ENCODE data around the gene NRCAM. TPM values are rescaled to one million over a fixed set of nuclear protein-coding genes. Genes with fewer than 3 reads are reported as not detected.

Gene NRCAM
- total and polyA plus RNA-seq, 2 donors (not counting 1 experiment from before 2014, with no cell fraction given) = 0.75 to 4.6 TPM

DNA sequence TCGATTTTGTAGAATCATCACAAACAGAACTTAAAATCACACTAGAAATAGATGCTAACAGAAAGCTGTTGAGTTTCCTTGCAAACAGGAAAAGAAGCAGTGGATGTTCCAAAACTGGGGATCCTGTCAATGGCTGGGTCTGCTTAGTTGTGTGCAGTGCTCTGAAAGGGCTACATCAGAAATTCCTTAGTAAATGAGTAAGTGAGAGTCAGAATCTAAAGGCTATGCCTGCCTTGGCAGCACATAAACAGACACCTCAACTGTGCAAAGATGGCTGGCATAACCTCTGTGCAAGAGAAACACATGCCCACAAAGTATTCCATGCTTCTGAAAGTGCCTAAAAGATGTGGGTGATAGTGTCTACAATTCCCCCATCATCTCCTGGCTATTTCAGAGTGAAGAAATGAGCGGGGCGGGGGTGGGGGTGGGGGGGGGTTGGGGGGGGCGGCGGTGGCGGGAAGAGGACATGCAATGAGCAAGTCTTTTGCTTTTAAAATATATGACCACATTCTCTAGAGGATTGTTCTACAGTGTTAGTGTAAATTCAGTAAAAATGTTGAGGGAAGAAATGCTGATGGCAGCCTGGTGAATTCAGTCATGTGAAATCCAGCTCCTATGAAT is 187.9 kb downstream of the NRCAM start:
- ChIA-PET CTCF (no interaction called here), POLR2A (no interaction called here)
- Mint-ChIP-seq H3K27me3 (no peaks in the 10 kb centered on the region), H3K4me1 (peaks cover 7% of the 10 kb centered on the region), H3K9me3 (ENCODE audit: insufficient read depth) (no peaks in the 10 kb centered on the region), H3K4me3 (no peak overlapping the region), H3K27ac (no peak overlapping the region)
- H3K27me3 ChIP-seq (replicated peaks in 1 of 4; ENCODE audit: control extremely low read depth in 1 of 4, control insufficient read depth in 3 of 4, insufficient read depth in 4 of 4, low read length in 3 of 4) = peaks cover 0 to 4% (median 0%) of the 10 kb centered on the region in 4 experiments
- H3K36me3 ChIP-seq (replicated peaks in 1 of 2; ENCODE audit: control extremely low read depth in 1 of 2, control insufficient read depth in 1 of 2, extremely low read depth in 1 of 2, insufficient read depth in 2 of 2, low read length in 1 of 2) = no peaks in the 10 kb centered on the region
- H2AFZ ChIP-seq (ENCODE audit: insufficient read depth, low read depth, low read length, poor library complexity, severe bottlenecking) = no peak overlapping the region
- WGBS (ENCODE audit: insufficient coverage) = no CpG with 5 or more reads among the region's 6 CpGs
- H3K27ac ChIP-seq (ENCODE audit: low read length in 2 of 2) = no peak overlapping the region
- no peaks in the 10 kb centered on the region for H3K79me2 ChIP-seq (ENCODE audit: control insufficient read depth, insufficient read depth, low read length)
- H3K9me3 ChIP-seq (ENCODE audit: control extremely low read depth in 1 of 3, control insufficient read depth in 2 of 3, insufficient read depth in 1 of 3, low read length in 2 of 3) = no peaks in the 10 kb centered on the region
- H3K9ac ChIP-seq (ENCODE audit: low read length) = no peak overlapping the region
- ATAC-seq (ENCODE audit: low read depth) (no peak), DNase-seq (no peak)
- TF ChIP-seq, protein P1, sequence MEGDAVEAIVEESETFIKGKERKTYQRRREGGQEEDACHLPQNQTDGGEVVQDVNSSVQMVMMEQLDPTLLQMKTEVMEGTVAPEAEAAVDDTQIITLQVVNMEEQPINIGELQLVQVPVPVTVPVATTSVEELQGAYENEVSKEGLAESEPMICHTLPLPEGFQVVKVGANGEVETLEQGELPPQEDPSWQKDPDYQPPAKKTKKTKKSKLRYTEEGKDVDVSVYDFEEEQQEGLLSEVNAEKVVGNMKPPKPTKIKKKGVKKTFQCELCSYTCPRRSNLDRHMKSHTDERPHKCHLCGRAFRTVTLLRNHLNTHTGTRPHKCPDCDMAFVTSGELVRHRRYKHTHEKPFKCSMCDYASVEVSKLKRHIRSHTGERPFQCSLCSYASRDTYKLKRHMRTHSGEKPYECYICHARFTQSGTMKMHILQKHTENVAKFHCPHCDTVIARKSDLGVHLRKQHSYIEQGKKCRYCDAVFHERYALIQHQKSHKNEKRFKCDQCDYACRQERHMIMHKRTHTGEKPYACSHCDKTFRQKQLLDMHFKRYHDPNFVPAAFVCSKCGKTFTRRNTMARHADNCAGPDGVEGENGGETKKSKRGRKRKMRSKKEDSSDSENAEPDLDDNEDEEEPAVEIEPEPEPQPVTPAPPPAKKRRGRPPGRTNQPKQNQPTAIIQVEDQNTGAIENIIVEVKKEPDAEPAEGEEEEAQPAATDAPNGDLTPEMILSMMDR (IDR thresholded peaks at IDR 0.05) = no peak
- TF ChIP-seq EZH2 (IDR thresholded peaks at IDR 0.05; ENCODE audit: borderline replicate concordance, insufficient read depth, low read depth, low read length, poor library complexity, severe bottlenecking) = no peak
- H3K4me3 ChIP-seq (ENCODE audit: control extremely low read depth in 1 of 5, extremely low read depth in 1 of 5, insufficient read depth in 1 of 5, low read depth in 2 of 5, low read length in 4 of 5) = no peak overlapping the region
- H4K20me1 ChIP-seq (ENCODE audit: control insufficient read depth, insufficient read depth, low read length, poor library complexity, severe bottlenecking) = no peaks in the 10 kb centered on the region
- H3K4me1 ChIP-seq (ENCODE audit: control insufficient read depth in 2 of 2, insufficient read depth in 2 of 2, low read length in 2 of 2) = no peaks in the 10 kb centered on the region
- intact Hi-C loops (cut with micrococcal nuclease) = no loop called here
- H3K4me2 ChIP-seq (replicated peaks; ENCODE audit: low read depth, low read length, poor library complexity, severe bottlenecking) = no peak overlapping the region

DNA sequence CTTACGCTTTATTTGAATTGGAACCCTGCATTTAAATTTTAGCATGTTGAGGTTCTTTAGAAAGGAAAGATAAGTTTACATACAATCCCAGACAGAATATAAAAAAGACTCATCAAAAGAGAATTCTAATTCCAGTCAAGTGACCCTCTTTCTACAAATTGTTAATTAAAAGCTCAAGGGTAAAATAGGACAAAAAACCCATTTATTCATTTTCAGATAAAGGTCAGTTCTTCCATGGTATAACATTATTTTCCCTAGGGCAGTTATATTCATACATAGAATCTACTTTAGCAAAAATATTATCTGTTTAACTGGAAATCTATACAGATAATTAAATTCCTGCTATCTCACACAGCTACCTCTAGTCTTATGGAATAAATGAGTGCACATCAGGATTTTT is 188.6 kb downstream of the NRCAM start:
- intact Hi-C loops (cut with micrococcal nuclease) = no loop called here
- Mint-ChIP-seq H3K27ac (no peak overlapping the region), H3K9me3 (ENCODE audit: insufficient read depth) (no peaks in the 10 kb centered on the region), H3K27me3 (no peaks in the 10 kb centered on the region), H3K4me3 (no peak overlapping the region), H3K4me1 (peaks cover 7% of the 10 kb centered on the region)
- Histone ChIP-seq H3K4me1 (ENCODE audit: control insufficient read depth in 2 of 2, insufficient read depth in 2 of 2, low read length in 2 of 2) (no peaks in the 10 kb centered on the region), H3K36me3 (replicated peaks in 1 of 2; ENCODE audit: control extremely low read depth in 1 of 2, control insufficient read depth in 1 of 2, extremely low read depth in 1 of 2, insufficient read depth in 2 of 2, low read length in 1 of 2) (no peaks in the 10 kb centered on the region), H3K27me3 (replicated peaks in 1 of 4; ENCODE audit: control extremely low read depth in 1 of 4, control insufficient read depth in 3 of 4, insufficient read depth in 4 of 4, low read length in 3 of 4) (peaks cover 0 to 4% (median 0%) of the 10 kb centered on the region in 4 experiments), H4K20me1 (ENCODE audit: control insufficient read depth, insufficient read depth, low read length, poor library complexity, severe bottlenecking) (no peaks in the 10 kb centered on the region), H3K9ac (ENCODE audit: low read length) (no peak overlapping the region), H3K9me3 (ENCODE audit: control extremely low read depth in 1 of 3, control insufficient read depth in 2 of 3, insufficient read depth in 1 of 3, low read length in 2 of 3) (no peaks in the 10 kb centered on the region), H2AFZ (ENCODE audit: insufficient read depth, low read depth, low read length, poor library complexity, severe bottlenecking) (no peak overlapping the region), H3K27ac (ENCODE audit: low read length in 2 of 2) (no peak overlapping the region), H3K4me3 (ENCODE audit: control extremely low read depth in 1 of 5, extremely low read depth in 1 of 5, insufficient read depth in 1 of 5, low read depth in 2 of 5, low read length in 4 of 5) (no peak overlapping the region), H3K4me2 (replicated peaks; ENCODE audit: low read depth, low read length, poor library complexity, severe bottlenecking) (no peak overlapping the region), H3K79me2 (ENCODE audit: control insufficient read depth, insufficient read depth, low read length) (no peaks in the 10 kb centered on the region)
- POLR2A ChIA-PET = no interaction called here
- TF ChIP-seq, protein P1 (IDR thresholded peaks at IDR 0.05) = no peak
- TF ChIP-seq EZH2 (IDR thresholded peaks at IDR 0.05; ENCODE audit: borderline replicate concordance, insufficient read depth, low read depth, low read length, poor library complexity, severe bottlenecking) = no peak
- ATAC-seq (ENCODE audit: low read depth) (no peak), DNase-seq (no peak)
- CTCF ChIA-PET = no interaction called here
- WGBS (ENCODE audit: insufficient coverage) = no CpG with 5 or more reads among the region's 1 CpG

Data from B cell (primary cell).